HL-60 (cell line): ENCODE results near the gene MAU2.

Source experiments
- DNase-seq, 2 experiments: peaks; one replicate each; pipeline ENCODE4 v3.0.0-alpha.2; 2010 to 2020; ENCODE audit warnings: low read depth in 1 of 2, low spot score in 1 of 2
- H3K27ac ChIP-seq: fragments of 250-450 bp; sonication (Bioruptor Pico); replicated peaks from 2 replicates; pipeline ENCODE4 v1.5.1; 2020; ENCODE audit warnings: mild to moderate bottlenecking, moderate library complexity
- H3K27me3 ChIP-seq: fragments of 250-450 bp; sonication (Bioruptor Pico); 2 replicates; pipeline ENCODE4 v1.5.1; 2021; ENCODE audit warnings: mild to moderate bottlenecking, moderate library complexity; ENCODE audit not compliant: insufficient read depth, poor library complexity, severe bottlenecking
- H3K4me3 ChIP-seq: replicated peaks from 2 replicates; pipeline ENCODE4 v1.5.1; 2011; ENCODE audit warnings: mild to moderate bottlenecking, control low read depth, low read length; ENCODE audit not compliant: insufficient read depth
- GABPA ChIP-seq: IDR thresholded peaks from 2 replicates; pipeline ENCODE4 v1.6.1; 2012; ENCODE audit warnings: low read depth
- POLR2AphosphoS5 ChIP-seq: IDR thresholded peaks from 2 replicates; pipeline ENCODE4 v1.6.1; 2012; ENCODE audit warnings: low read depth
- SPI1 ChIP-seq: IDR thresholded peaks from 2 replicates; pipeline ENCODE4 v1.6.1; 2012; ENCODE audit warnings: low read depth, mild to moderate bottlenecking, borderline replicate concordance
- TF ChIP-seq, protein P1 (sequence below): IDR thresholded peaks from one replicate; pipeline ENCODE4 v1.5.1; 2011; ENCODE audit warnings: low read length, control low read depth, inconsistent platforms; ENCODE audit not compliant: insufficient read depth
- TF ChIP-seq, protein P2 (sequence below): IDR thresholded peaks from 2 replicates; pipeline ENCODE4 v1.6.1; 2012; ENCODE audit warnings: low read depth; ENCODE audit not compliant: insufficient replicate concordance

Gene MAU2

DNA sequence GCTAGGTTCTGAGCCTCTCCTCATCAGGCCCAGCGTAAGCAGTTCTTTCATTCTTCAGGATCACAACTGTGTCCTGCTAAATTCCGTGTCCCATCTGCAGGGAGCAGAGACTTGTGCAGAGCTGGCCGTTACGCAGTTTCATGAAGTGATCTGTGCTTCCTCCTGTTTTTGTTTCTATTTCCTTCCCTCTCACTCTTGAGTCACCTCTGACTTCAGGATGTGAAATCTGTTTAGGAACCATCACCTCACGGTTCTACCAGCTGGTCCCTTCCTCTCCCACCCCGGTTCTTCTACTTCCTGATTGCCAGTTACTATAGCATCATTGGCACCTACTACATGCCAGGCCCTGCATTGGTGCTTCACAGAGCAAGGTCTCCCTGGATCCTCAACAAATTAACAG lies 8.5 kb downstream of the MAU2 start:
- H3K27me3 ChIP-seq = no peaks in the 10 kb centered on the region
- peak overlapping the region; percentile 60 for H3K27ac ChIP-seq
- TF ChIP-seq, protein P1, sequence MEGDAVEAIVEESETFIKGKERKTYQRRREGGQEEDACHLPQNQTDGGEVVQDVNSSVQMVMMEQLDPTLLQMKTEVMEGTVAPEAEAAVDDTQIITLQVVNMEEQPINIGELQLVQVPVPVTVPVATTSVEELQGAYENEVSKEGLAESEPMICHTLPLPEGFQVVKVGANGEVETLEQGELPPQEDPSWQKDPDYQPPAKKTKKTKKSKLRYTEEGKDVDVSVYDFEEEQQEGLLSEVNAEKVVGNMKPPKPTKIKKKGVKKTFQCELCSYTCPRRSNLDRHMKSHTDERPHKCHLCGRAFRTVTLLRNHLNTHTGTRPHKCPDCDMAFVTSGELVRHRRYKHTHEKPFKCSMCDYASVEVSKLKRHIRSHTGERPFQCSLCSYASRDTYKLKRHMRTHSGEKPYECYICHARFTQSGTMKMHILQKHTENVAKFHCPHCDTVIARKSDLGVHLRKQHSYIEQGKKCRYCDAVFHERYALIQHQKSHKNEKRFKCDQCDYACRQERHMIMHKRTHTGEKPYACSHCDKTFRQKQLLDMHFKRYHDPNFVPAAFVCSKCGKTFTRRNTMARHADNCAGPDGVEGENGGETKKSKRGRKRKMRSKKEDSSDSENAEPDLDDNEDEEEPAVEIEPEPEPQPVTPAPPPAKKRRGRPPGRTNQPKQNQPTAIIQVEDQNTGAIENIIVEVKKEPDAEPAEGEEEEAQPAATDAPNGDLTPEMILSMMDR = no peak
- 0 out of 2 replicates have a peak, but pooled peaks have one; percentile 60 for TF ChIP-seq GABPA
- TF ChIP-seq, protein P2, sequence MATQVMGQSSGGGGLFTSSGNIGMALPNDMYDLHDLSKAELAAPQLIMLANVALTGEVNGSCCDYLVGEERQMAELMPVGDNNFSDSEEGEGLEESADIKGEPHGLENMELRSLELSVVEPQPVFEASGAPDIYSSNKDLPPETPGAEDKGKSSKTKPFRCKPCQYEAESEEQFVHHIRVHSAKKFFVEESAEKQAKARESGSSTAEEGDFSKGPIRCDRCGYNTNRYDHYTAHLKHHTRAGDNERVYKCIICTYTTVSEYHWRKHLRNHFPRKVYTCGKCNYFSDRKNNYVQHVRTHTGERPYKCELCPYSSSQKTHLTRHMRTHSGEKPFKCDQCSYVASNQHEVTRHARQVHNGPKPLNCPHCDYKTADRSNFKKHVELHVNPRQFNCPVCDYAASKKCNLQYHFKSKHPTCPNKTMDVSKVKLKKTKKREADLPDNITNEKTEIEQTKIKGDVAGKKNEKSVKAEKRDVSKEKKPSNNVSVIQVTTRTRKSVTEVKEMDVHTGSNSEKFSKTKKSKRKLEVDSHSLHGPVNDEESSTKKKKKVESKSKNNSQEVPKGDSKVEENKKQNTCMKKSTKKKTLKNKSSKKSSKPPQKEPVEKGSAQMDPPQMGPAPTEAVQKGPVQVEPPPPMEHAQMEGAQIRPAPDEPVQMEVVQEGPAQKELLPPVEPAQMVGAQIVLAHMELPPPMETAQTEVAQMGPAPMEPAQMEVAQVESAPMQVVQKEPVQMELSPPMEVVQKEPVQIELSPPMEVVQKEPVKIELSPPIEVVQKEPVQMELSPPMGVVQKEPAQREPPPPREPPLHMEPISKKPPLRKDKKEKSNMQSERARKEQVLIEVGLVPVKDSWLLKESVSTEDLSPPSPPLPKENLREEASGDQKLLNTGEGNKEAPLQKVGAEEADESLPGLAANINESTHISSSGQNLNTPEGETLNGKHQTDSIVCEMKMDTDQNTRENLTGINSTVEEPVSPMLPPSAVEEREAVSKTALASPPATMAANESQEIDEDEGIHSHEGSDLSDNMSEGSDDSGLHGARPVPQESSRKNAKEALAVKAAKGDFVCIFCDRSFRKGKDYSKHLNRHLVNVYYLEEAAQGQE = no peak
- peak; percentile 32; the same call in 1 of the 2 replicates for TF ChIP-seq SPI1
- TF ChIP-seq POLR2AphosphoS5 = peak; percentile 38; the same call in 1 of the 2 replicates
- no peak overlapping the region for H3K4me3 ChIP-seq
- peak; percentile 67 to 81 for DNase-seq

DNA sequence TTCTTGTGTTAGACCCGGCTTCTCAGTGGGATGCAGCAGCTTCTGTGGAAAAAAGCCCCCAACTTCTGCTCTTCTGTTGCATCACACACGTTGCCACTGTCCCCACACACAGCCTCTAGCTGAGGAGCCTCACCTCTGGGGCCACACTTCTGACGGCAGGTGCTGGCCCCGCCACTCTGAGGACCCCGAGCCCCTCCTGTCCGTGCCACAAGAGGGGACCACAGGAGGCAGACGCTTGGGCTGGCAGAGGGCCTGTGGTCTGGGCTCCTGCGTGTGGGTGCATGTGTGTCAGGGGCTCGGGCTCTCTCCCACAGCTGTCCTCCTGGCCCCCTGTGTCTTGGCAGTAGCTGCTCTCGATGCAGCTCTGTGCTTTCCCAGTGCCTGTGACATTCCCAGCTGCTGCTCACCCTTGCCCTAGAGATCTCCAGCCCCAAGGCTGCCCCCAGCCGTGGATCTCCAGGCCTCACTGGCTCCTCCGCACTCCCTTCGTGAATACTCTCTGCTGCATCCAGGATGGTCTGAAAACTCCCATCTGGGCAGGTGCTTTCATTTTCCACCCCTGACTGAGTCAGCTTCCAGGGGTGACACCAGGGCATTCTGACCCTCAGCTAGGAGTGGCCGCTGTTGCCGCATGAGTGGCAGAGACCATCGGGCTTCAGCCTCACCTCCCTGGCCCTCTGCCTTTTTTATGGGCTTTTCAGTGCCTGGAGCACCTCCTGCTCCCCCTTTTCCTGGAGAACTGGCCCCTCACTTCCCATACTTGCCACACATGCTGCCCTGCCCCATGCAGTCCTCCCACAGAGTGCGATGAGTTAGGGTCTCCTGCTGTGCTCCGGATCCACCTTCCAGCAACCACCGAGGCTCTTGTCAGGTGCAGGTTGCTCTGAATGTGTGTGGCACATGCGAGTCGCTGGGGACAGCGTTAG lies 13.7 kb downstream of the MAU2 start:
- H3K27ac ChIP-seq = no peak overlapping the region
- H3K4me3 ChIP-seq = no peak overlapping the region
- 0 out of 2 replicates have a peak, but pooled peaks have one; percentile 6 for TF ChIP-seq POLR2AphosphoS5
- TF ChIP-seq, protein P2 = no peak
- H3K27me3 ChIP-seq = no peaks in the 10 kb centered on the region
- DNase-seq = no peak

DNA sequence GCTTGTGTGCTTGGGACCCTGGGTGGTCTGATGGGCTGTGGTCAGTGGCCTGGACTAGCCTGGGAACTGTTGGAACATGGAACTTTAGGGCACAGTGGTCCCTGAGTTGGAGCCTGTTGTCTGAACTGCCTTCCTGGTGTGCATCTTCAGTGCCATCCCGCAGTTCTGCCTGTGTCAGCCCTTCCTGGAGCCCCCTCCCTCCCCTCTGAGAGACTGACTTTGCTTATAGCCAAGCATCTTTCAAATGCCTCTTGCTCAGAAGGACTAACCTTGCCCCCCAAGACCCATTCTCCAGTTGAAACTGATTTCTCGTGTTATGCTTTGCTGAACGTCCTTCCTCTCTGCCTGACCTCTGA lies 14.3 kb downstream of the MAU2 start:
- no peak for DNase-seq
- Histone ChIP-seq H3K27ac (no peak overlapping the region), H3K27me3 (no peaks in the 10 kb centered on the region), H3K4me3 (no peak overlapping the region)
- TF ChIP-seq, protein P1 = no peak
- TF ChIP-seq, protein P2 = no peak
- no peak for TF ChIP-seq POLR2AphosphoS5
- TF ChIP-seq SPI1 = no peak
- TF ChIP-seq GABPA = no peak
